Activated naive CD8-positive, alpha-beta T cell treated with anti-CD3 and anti-CD28 coated beads, Interleukin-2, amount 10 ng/mL, durations not matched to agents 7 days and 5 days (primary cell): ENCODE data around the gene ATP6V0E2. TPM values are rescaled to one million over a fixed set of nuclear protein-coding genes. Genes with fewer than 3 reads are reported as not detected.
A peak's percentile ranks its signal among the peaks of the same experiment; 100 is the strongest.
"Not testable (repeated sequence)": the region's sequence is repeated elsewhere in the genome, so short reads cannot be mapped to it uniquely, and the experiment has no call there.

Source experiments
- ATAC-seq: fragments of 150-1000 bp; cut with Tn5 transposase; one replicate; pipeline ENCODE4 v1.10.0; 2021; ENCODE audit warnings: low read depth, moderate library complexity
- POLR2A ChIA-PET: fragments of 350-600 bp; sonication (Branson Sonifier 250); formaldehyde crosslinking; loops from one replicate; lab custom pipeline; 2021; ENCODE audit warnings: antibody characterized with exemption; lab: Charles Lee
- DNase-seq: peaks from one replicate; pipeline ENCODE4 v3.0.0; 2021
- H3K27ac Mint-ChIP-seq: one replicate; pipeline ENCODE4 v1.8.0; 2022; ENCODE audit warnings: mild to moderate bottlenecking, mixed read lengths
- H3K27me3 Mint-ChIP-seq: one replicate; pipeline ENCODE4 v1.8.0; 2022; ENCODE audit warnings: mild to moderate bottlenecking, moderate library complexity, mixed read lengths
- H3K36me3 Mint-ChIP-seq: one replicate; pipeline ENCODE4 v1.8.0; 2021; ENCODE audit warnings: mild to moderate bottlenecking, mixed read lengths
- H3K4me1 Mint-ChIP-seq: one replicate; pipeline ENCODE4 v1.8.0; 2021; ENCODE audit warnings: mixed read lengths
- H3K4me3 Mint-ChIP-seq: one replicate; pipeline ENCODE4 v1.8.0; 2022; ENCODE audit warnings: mild to moderate bottlenecking, moderate library complexity, mixed read lengths
- H3K9me3 Mint-ChIP-seq: one replicate; pipeline ENCODE4 v1.8.0; 2021; ENCODE audit warnings: mixed read lengths
- total RNA-seq, 2 experiments: library from RNA; stranded (reverse); gene quantifications; one replicate each; pipeline ENCODE4 v1.2.3, GENCODE V29; 2021

ATP6V0E2 gene
- 10 to 100 TPM; 74.0 to 81.2 TPM for total RNA-seq

DNA sequence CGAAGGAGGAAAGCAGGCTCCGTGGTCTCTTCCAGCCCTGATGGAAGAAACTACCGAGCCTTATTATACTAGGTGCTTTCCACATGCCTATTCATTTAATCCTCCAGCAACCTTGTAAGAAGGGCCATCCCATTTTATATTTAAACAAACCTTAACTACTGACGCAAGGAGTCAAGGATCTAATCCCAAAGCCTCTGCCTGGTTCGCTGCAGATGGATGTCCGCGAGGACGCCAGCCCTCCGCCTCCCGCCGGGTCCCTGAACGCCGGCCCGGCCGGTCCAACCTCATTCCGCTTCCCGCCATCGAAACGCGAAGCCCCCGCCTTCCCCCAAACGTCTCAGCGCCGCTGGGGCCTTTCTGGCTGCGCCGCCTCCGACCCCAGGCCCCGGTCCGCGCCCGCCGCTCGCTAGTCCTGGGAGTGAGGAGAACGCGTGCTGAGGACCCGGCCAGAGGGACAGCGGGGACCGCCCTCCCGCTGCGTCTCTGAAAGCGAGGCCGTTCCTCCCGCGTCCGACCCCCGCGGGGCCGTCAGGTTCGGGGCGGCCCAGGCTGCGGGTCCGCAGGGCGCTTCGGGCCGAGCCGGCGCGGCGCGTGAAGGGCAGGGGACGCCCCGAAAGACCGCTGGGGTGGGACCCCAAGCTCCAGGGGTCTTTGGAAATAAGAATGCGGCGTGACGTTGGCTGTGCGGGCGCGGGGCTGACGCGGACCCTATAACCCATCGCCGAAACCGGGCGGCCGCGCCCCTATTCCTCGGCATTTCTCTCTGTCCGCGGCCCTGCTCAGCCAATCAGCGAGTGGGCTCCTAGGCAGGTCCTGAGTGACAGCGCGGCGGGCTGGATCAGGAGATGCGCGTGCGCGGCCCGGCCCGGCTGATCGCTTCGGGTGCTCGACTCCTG lies at the start of gene ATP6V0E2:
TSS of gene ATP6V0E2 (plus strand) at position 896 of the 896 bp plus-strand sequence. CDS start 97 bp downstream, outside the sequence.
- peaks cover 26% of the 10 kb centered on the region for H3K36me3 Mint-ChIP-seq
- H3K9me3 Mint-ChIP-seq: no peaks in the 10 kb centered on the region
- H3K27ac Mint-ChIP-seq: peak within 1 kb of the TSS; percentile 88
- H3K27me3 Mint-ChIP-seq: no peaks in the 10 kb centered on the region
- POLR2A ChIA-PET: interaction anchor here (0.6 kb wide), 1 partner anchor 174 kb away, joined by 3 read pairs; no protein-coding TSS in a partner anchor
- H3K4me1 Mint-ChIP-seq: peaks cover 67% of the 10 kb centered on the region
- ATAC-seq: peak; percentile 84
- peak; percentile 94 for DNase-seq
- peak within 1 kb of the TSS; percentile 92 for H3K4me3 Mint-ChIP-seq

DNA sequence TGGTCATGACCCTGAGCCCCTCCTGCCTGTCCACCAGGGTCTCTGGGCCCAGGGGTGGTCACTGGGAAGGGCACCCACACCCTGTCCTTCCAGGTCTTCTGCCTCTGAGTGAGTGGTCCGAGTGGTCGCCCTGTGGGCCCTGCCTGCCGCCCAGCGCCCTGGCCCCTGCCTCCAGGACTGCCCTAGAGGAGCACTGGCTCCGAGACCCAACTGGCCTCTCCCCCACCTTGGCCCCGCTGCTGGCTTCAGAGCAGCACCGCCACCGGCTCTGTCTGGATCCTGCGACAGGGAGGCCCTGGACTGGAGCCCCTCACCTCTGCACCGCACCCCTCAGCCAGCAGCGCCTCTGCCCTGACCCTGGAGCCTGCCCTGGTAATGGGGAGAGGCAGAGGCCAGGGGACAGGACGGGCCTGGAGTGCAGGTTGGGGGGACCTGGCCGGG lies 49.4 kb upstream of the ATP6V0E2 start:
- Mint-ChIP-seq H3K4me1 (peaks cover 2% of the 10 kb centered on the region), H3K27ac (no peak overlapping the region), H3K36me3 (no peaks in the 10 kb centered on the region), H3K27me3 (no peaks in the 10 kb centered on the region), H3K4me3 (no peak overlapping the region), H3K9me3 (no peaks in the 10 kb centered on the region)
- peak; percentile 25 for DNase-seq
- POLR2A ChIA-PET: no interaction called here
- ATAC-seq: no peak

DNA sequence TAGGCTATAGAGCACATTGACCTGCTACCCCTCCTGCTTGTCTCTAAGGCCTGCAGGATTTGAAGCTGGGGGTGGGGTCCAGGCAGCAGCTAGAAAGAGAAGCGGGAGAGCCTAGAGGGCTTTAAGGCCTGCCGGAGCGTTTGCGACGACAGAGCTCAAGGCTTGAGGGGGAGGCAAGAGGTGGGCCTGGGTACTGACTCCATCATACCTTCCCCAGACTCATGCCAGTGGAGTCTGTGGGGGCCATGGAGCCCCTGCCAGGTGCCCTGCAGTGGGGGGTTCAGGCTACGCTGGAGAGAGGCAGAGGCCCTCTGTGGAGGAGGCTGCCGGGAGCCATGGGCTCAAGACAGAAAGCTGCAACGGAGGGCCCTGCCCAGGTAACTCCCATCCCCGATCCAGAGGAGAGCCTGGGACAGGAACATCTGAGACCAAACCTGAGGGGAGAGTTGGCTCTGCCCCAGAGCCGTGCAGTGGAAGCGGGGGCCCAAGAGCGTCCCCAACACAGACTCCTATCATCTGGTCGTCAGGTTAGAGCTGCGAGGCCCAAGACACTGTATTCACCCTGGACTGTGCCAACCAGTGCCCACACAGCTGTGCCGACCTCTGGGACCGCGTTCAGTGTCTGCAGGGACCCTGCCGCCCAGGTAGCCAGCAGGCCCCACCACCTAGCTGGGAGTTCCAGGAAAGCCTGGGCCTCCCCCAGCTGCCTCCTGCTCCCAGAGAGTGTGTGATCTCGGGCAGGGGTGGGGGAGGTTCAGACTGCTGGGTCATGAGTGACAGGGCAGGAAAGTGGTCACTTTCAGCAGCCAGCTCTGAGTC lies 48.8 kb upstream of the ATP6V0E2 start:
- Mint-ChIP-seq H3K9me3 (no peaks in the 10 kb centered on the region), H3K27ac (no peak overlapping the region), H3K4me3 (no peak overlapping the region), H3K36me3 (no peaks in the 10 kb centered on the region), H3K4me1 (peaks cover 2% of the 10 kb centered on the region), H3K27me3 (no peaks in the 10 kb centered on the region)
- peak; percentile 15 for DNase-seq
- no peak for ATAC-seq
- POLR2A ChIA-PET: no interaction called here

DNA sequence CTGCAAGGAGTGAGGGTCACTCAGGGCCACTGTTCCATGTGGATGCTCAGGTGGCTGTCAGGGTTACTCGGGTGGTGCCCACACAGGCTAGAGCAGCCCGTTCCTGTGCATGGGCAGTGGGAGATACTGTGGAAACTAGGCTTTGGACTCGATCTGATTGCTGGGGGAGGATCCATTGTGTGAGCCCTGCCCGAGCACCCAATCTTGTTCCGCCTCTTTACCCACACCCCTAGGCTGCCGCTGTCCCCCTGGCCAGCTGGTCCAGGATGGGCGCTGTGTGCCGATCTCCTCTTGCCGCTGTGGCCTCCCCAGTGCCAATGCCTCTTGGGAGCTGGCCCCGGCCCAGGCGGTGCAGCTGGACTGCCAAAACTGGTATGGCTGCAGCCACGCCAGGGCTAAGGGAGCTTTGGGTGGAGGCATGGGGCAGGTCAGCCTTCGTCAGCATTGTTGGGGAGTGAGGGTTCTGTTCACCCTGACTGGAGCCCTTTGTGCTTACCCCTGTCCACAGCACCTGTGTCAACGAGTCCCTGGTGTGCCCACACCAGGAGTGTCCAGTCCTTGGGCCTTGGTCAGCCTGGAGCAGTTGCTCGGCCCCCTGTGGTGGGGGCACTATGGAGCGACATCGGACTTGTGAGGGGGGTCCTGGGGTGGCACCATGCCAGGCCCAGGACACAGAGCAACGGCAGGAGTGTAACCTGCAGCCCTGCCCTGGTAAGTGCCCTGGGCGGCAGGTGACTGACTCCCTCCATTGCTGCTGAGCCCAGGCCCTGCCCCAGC lies 48.0 kb upstream of the ATP6V0E2 start:
- DNase-seq: peak; percentile 26
- H3K36me3 Mint-ChIP-seq: no peaks in the 10 kb centered on the region
- no peak overlapping the region for H3K27ac Mint-ChIP-seq
- H3K27me3 Mint-ChIP-seq: peaks cover 1% of the 10 kb centered on the region
- POLR2A ChIA-PET: no interaction called here
- H3K4me3 Mint-ChIP-seq: no peak overlapping the region
- no peaks in the 10 kb centered on the region for H3K9me3 Mint-ChIP-seq
- no peak for ATAC-seq
- peaks cover 2% of the 10 kb centered on the region for H3K4me1 Mint-ChIP-seq

DNA sequence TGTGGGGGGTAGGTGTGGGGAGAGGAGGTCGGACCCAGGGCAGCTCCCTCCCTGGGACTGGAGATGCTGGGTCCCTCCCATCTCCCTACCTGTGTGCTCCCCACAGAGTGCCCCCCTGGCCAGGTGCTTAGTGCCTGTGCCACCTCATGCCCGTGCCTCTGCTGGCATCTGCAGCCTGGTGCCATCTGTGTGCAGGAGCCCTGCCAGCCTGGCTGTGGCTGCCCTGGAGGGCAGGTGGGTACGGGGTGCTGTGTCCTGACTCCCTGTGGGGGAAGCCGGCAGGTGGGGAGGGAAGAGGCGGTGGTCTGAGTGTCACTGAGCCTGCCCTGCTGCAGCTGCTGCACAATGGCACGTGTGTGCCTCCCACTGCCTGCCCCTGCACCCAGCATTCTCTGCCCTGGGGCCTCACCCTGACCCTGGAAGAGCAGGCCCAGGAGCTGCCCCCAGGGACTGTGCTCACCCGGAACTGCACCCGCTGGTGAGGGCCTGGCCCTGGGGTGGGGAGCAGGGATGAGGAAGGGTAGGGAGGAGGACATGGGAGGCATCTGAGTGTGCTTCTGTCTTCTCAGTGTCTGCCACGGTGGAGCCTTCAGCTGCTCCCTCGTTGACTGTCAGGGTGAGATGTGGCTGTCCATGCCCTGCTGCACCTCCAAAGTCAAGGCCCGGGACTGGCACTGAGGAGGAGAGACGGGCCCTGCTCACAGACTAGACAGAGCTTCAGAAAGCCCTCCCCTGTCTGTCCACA lies 47.3 kb upstream of the ATP6V0E2 start:
- no peaks in the 10 kb centered on the region for H3K36me3 Mint-ChIP-seq
- peaks cover 2% of the 10 kb centered on the region for H3K4me1 Mint-ChIP-seq
- peaks cover 1% of the 10 kb centered on the region for H3K27me3 Mint-ChIP-seq
- POLR2A ChIA-PET: no interaction called here
- no peaks in the 10 kb centered on the region for H3K9me3 Mint-ChIP-seq
- DNase-seq: peak; percentile 30
- no peak overlapping the region for H3K4me3 Mint-ChIP-seq
- ATAC-seq: no peak
- H3K27ac Mint-ChIP-seq: no peak overlapping the region

DNA sequence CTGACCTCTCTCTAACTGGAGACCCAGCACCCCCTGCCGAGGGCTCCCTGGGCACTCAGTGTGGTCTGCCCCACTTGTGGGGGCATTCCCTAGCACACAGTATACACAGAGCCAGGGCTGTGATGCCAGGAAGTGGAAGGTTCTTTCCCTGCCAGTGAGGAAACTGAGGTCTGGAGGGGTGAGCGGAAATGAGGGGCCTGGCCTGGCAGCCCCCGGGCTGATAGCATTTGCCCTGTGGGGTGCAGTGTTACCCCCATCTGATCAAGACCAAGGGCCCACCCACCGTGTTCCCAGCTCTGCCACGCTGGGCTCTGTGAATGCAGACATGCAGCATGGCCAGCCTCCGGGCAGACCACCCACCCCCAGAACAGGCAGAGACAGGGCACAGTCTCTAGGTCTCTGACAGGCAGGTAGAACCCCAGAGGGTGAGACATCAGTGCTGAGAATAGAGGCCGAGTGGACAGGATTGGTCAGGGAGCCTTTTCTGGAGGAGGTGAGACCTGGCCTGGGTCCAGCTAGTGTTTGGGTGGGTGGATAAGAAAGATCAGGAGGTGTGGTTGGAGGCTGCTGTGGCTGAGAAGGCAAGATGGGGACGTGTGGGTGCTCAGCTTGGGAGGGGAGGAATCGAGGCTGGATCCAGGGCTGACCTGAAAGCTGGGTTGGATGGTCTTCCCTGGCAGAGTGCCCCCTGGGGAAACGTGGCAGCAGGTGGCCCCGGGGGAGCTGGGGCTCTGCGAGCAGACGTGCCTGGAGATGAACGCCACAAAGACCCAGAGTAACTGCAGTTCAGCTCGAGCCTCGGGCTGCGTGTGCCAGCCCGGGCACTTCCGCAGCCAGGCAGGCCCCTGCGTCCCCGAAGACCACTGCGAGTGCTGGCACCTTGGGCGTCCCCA lies 46.4 kb upstream of the ATP6V0E2 start:
- ATAC-seq (peak; percentile 19), DNase-seq (peak; percentile 37)
- H3K27ac Mint-ChIP-seq: peak overlapping the region; percentile 72
- H3K27me3 Mint-ChIP-seq: peaks cover 5% of the 10 kb centered on the region
- no peak overlapping the region for H3K4me3 Mint-ChIP-seq
- POLR2A ChIA-PET: no interaction called here
- H3K9me3 Mint-ChIP-seq: no peaks in the 10 kb centered on the region
- H3K36me3 Mint-ChIP-seq: no peaks in the 10 kb centered on the region
- peaks cover 2% of the 10 kb centered on the region for H3K4me1 Mint-ChIP-seq

DNA sequence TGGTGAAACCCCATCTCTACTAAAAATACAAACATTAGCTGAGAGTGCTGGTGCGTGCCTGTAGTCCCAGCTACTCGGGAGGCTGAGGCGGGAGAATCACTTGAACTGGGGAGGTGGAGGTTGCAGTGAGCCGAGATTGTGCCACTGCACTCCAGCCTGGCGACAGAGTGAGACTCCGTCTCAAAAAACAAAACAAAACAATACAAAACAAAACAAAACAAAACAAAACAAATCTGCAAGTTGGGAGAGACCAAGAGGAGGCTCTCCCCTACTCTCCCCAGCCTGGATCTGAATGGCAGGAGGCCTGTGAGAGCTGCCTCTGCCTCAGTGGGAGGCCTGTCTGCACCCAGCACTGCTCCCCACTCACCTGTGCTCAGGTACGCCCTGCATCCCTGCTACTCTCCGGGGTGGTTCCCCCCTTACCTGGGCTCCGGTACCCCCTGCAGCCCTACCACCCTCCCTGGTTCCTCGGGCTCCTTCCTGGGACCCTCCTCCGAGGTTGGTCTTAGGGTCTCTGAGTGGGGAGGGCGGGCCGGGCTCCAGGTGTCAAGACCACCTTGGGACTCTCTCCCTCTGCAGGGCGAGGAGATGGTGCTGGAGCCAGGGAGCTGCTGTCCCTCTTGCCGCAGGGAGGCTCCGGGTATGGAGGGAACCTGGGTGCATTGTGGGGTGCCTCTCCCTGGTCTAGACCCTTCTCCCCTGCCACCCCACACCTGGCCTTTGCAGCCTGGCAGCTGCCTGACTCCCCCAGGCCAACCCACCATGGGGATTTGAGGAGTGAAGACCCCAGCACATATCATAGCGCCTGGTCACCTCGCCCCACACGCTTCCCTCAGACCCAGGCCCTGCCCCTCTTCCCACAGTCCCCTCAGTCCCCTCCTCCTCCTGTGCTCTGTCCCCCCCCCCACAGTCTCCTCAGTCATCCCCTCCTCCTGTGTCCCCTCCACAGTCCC lies 45.1 kb upstream of the ATP6V0E2 start:
- POLR2A ChIA-PET: no interaction called here
- Mint-ChIP-seq H3K36me3 (no peaks in the 10 kb centered on the region), H3K4me1 (peaks cover 2% of the 10 kb centered on the region), H3K4me3 (no peak overlapping the region), H3K27me3 (peaks cover 5% of the 10 kb centered on the region), H3K9me3 (no peaks in the 10 kb centered on the region), H3K27ac (no peak overlapping the region)
- DNase-seq (peak; percentile 25), ATAC-seq (no peak)

DNA sequence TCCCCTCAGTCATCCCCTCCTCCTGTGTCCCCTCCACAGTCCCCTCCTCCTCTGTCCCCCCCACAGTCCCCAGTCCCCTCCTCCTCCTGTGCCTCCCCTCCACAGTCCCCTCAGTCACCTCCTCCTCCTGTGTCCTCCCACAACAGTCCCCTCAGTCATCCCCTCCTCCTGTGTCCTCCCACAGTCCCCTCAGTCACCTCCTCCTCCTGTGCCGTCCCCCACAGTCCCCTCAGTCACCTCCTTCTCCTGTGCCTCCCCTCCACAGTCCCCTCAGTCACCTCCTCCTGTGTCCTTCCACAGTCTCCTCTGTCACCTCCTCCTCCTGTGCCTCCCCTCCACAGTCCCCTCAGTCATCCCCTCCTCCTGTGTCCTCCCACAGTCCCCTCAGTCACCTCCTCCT lies 43.2 kb upstream of the ATP6V0E2 start:
- H3K4me3 Mint-ChIP-seq, H3K36me3 Mint-ChIP-seq, H3K27ac Mint-ChIP-seq, H3K4me1 Mint-ChIP-seq, POLR2A ChIA-PET, DNase-seq, ATAC-seq, H3K9me3 Mint-ChIP-seq: not testable (repeated sequence)
- H3K27me3 Mint-ChIP-seq: peaks cover 12% of the 10 kb centered on the region

DNA sequence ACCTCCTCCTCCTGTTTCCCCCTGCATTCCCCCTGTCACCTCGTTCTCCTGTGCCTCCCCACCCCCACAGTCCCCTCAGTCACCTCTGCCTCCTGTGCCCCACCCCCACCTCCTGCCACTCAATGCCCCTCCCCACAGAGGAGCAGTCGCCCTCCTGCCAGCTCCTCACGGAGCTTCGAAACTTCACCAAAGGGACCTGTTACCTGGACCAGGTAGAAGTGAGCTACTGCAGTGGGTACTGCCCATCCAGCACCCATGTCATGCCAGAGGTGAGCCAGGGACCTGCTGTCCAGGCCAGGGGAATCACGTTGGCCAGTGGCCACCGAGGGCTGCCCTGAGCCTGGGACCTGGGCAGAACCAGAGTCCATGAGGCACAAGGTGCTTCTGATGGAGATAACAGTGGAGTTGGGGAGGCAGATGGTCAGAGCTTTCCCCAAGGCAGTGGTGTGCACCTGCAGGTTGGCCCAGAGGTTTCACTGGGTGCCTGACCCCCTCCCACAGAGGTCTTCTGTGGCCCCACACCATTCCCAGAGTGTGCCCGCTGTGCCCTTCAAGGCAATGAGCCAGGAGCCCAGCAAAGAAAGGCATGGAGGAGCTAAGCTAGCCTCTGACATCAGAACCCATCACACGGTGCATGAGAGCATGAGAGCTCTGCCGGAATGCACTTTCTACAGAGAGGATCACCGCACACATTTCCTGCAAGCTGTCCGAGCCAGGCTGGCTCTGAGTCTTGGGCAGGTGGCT lies 42.6 kb upstream of the ATP6V0E2 start:
- peaks cover 2% of the 10 kb centered on the region for H3K4me1 Mint-ChIP-seq
- no peaks in the 10 kb centered on the region for H3K9me3 Mint-ChIP-seq
- H3K27me3 Mint-ChIP-seq: peaks cover 16% of the 10 kb centered on the region
- DNase-seq (no peak), ATAC-seq (no peak)
- H3K4me3 Mint-ChIP-seq: no peak overlapping the region
- POLR2A ChIA-PET: no interaction called here
- no peaks in the 10 kb centered on the region for H3K36me3 Mint-ChIP-seq
- no peak overlapping the region for H3K27ac Mint-ChIP-seq

DNA sequence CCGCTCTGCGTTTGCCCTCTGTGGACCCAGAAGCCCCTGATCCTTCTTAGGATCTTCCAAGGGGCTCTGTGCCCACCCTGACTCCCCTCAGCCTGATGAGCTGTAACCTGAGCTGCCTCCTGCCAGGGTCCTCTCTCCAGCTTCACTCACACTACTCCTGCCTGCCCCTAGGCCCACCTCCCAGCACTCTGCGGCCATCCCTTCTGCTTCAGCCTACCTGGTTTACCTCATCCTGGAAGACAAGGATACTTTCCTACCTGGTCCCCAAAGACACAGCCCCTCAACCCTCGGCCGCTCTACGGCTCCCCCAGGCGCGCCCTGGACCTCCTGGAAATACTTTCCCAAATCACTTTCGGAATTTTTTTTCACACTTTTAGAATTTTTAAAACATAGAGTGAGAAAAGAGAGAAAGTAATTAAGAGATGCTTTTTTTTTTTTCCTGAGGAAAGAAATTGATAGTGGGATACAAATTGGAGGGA lies 42.0 kb upstream of the ATP6V0E2 start:
- no peak for ATAC-seq
- H3K9me3 Mint-ChIP-seq: no peaks in the 10 kb centered on the region
- H3K36me3 Mint-ChIP-seq: no peaks in the 10 kb centered on the region

More for the DNA sequence above, 42.0 kb upstream of the ATP6V0E2 start:
- Mint-ChIP-seq H3K27me3 (peaks cover 16% of the 10 kb centered on the region), H3K4me1 (peaks cover 2% of the 10 kb centered on the region), H3K4me3 (no peak overlapping the region), H3K27ac (no peak overlapping the region)
- DNase-seq: no peak
- POLR2A ChIA-PET: no interaction called here
